ENCODE measurements around the gene KLRB1. TPM values are rescaled to one million over a fixed set of nuclear protein-coding genes. Genes with fewer than 3 reads are reported as not detected.
A peak's percentile ranks its signal among the peaks of the same experiment; 100 is the strongest.

KLRB1 gene
- total RNA-seq, 1 donor from 2014 or later: not detected

DNA sequence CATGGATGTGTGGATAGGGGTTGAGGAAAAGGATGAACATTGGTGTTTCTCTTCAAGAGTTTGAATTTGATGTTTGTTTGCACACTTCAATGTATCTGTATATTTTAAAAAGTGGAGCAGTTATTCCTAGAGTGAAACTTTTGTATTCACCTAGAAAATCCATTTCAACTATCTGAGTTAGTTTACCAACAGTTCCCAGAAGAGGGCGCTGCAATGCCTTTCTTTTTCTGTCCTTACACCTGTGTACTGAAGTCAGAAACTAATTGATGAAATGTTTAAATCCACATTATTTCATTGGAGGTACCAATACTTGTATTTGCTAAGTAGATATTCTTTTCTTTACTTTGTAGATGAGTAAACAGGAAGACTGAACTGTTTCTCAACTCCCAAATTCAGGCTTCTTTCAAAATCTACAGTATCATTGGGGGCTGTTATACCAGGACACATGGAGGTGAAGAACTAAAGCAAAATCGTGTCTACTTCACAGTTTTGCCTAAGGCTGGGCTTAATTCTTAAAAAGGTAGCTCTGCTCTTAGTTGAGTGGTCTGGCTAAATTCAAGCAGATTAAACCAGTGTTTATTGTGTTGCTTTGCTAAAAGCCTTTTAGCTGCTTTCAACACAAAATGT, 26.6 kb upstream of the KLRB1 start:
- Mint-ChIP-seq H3K36me3 (ENCODE audit: low read depth) (peaks cover 15% of the 10 kb centered on the region), H3K4me1 (peaks cover 12% of the 10 kb centered on the region), H3K27me3 (ENCODE audit: low read depth) (no peaks in the 10 kb centered on the region), H3K27ac (ENCODE audit: unreplicated experiment) (no peak overlapping the region), H3K4me3 (no peak overlapping the region), H3K9me3 (peaks cover 7% of the 10 kb centered on the region)
- TF ChIP-seq, protein P1, sequence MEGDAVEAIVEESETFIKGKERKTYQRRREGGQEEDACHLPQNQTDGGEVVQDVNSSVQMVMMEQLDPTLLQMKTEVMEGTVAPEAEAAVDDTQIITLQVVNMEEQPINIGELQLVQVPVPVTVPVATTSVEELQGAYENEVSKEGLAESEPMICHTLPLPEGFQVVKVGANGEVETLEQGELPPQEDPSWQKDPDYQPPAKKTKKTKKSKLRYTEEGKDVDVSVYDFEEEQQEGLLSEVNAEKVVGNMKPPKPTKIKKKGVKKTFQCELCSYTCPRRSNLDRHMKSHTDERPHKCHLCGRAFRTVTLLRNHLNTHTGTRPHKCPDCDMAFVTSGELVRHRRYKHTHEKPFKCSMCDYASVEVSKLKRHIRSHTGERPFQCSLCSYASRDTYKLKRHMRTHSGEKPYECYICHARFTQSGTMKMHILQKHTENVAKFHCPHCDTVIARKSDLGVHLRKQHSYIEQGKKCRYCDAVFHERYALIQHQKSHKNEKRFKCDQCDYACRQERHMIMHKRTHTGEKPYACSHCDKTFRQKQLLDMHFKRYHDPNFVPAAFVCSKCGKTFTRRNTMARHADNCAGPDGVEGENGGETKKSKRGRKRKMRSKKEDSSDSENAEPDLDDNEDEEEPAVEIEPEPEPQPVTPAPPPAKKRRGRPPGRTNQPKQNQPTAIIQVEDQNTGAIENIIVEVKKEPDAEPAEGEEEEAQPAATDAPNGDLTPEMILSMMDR (conservative IDR thresholded peaks at IDR 0.05): peak; percentile 84
- DNase-seq (ENCODE audit: low read depth, low spot score): peak; percentile 16

DNA sequence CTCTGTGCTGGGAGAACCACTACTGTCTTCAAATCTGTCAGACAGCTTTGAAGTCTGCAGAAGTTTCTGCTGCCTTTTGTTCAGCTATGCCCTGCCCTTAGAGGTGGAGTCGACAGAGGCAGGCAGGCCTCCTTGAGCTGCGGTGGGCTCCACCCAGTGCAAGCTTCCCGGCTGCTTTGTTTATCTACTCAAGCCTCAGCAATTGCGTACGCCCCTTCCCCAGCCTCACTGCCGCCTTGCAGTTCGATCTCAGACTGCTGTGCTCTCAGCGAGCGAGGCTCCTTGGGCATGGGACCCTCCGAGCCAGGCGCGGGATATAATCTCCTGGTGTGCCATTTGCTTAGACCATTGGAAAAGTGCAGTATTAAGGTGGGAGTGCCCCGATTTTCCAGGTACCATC, 25.1 kb upstream of the KLRB1 start:
- Mint-ChIP-seq H3K4me3 (no peak overlapping the region), H3K27ac (ENCODE audit: unreplicated experiment) (no peak overlapping the region), H3K4me1 (peaks cover 12% of the 10 kb centered on the region), H3K27me3 (ENCODE audit: low read depth) (no peaks in the 10 kb centered on the region), H3K9me3 (peaks cover 7% of the 10 kb centered on the region), H3K36me3 (ENCODE audit: low read depth) (peaks cover 18% of the 10 kb centered on the region)
- DNase-seq (ENCODE audit: low read depth, low spot score): no peak
- TF ChIP-seq, protein P1 (conservative IDR thresholded peaks at IDR 0.05): no peak

DNA sequence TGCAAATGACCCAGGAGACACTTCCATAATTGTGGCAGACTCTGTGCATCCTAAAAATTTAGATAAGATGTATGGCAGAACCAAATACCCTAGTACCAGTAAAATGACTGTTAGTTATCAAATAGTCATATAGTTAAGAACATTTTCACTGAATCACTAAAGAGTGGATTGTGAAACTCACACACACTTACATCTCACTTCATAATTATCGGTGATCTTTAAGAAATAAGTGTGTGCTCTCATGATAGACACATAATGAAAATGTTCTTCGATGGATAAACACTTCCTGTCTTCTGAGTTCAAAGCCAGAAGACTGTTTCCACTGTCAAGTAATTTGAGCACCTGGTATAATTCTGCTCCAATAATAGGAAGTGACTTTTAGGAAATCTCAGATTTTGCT, 19.1 kb upstream of the KLRB1 start:
- peaks cover 8% of the 10 kb centered on the region for H3K9me3 Mint-ChIP-seq
- H3K4me1 Mint-ChIP-seq: no peaks in the 10 kb centered on the region
- TF ChIP-seq, protein P1 (conservative IDR thresholded peaks at IDR 0.05): no peak
- H3K27ac Mint-ChIP-seq (ENCODE audit: unreplicated experiment): no peak overlapping the region
- no peaks in the 10 kb centered on the region for H3K27me3 Mint-ChIP-seq (ENCODE audit: low read depth)
- H3K4me3 Mint-ChIP-seq: no peak overlapping the region
- peaks cover 14% of the 10 kb centered on the region for H3K36me3 Mint-ChIP-seq (ENCODE audit: low read depth)
- no peak for DNase-seq (ENCODE audit: low read depth, low spot score)

DNA sequence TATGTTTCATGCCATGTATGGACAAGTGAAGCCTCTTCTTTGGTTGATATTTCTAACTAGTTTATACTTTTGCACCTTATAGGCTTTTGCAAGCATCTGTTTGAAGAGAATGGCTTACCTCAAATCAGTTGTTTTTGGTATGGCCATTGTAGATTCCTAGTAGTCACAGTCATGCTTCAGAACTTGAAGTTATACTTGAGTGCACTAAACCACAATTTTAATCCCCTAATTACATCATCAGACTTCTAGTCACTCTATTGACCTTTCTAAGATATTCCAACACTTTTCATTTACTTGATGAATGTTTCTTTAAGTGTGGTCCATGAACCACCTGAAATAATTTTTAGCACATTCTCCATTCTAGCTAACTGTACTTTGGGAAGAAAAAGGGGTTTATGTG, 18.6 kb upstream of the KLRB1 start:
- H3K36me3 Mint-ChIP-seq (ENCODE audit: low read depth): peaks cover 10% of the 10 kb centered on the region
- DNase-seq (ENCODE audit: low read depth, low spot score): no peak
- no peak overlapping the region for H3K27ac Mint-ChIP-seq (ENCODE audit: unreplicated experiment)
- no peaks in the 10 kb centered on the region for H3K27me3 Mint-ChIP-seq (ENCODE audit: low read depth)
- H3K4me1 Mint-ChIP-seq: no peaks in the 10 kb centered on the region
- TF ChIP-seq, protein P1 (conservative IDR thresholded peaks at IDR 0.05): no peak
- H3K4me3 Mint-ChIP-seq: no peak overlapping the region
- peaks cover 7% of the 10 kb centered on the region for H3K9me3 Mint-ChIP-seq

DNA sequence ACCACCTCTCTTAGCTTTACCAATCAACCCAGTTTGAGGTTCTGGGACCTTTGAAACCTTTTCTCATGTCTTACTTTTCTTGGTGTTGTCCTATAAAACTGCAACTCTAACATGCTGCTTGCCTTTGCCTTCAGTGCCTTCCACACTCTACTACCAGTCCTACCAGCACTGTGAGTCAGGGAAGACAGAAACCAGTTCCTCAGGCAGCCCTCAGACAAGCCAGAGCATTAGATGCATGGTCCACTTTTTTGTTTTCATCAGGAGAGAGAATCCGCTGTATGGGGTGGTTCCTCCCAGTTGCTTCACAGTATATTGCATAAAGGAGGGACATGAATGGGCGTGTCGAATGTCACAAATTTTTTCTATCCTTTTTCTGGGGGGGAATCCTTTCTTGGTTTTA, 17.3 kb upstream of the KLRB1 start:
- no peak overlapping the region for H3K4me3 Mint-ChIP-seq
- DNase-seq (ENCODE audit: low read depth, low spot score): no peak
- no peaks in the 10 kb centered on the region for H3K4me1 Mint-ChIP-seq
- no peak overlapping the region for H3K27ac Mint-ChIP-seq (ENCODE audit: unreplicated experiment)
- peaks cover 3% of the 10 kb centered on the region for H3K9me3 Mint-ChIP-seq
- H3K36me3 Mint-ChIP-seq (ENCODE audit: low read depth): peaks cover 8% of the 10 kb centered on the region
- TF ChIP-seq, protein P1 (conservative IDR thresholded peaks at IDR 0.05): no peak
- no peaks in the 10 kb centered on the region for H3K27me3 Mint-ChIP-seq (ENCODE audit: low read depth)

Data from neural crest cell (in vitro differentiated cells).